NCI-H524 (cell line): ENCODE data around the gene IGIP.

Experiments
- DNase-seq, 2 experiments: peaks; one replicate each; lab custom pipeline; 2025; lab: John Stamatoyannopoulos, UW

The IGIP gene

DNA sequence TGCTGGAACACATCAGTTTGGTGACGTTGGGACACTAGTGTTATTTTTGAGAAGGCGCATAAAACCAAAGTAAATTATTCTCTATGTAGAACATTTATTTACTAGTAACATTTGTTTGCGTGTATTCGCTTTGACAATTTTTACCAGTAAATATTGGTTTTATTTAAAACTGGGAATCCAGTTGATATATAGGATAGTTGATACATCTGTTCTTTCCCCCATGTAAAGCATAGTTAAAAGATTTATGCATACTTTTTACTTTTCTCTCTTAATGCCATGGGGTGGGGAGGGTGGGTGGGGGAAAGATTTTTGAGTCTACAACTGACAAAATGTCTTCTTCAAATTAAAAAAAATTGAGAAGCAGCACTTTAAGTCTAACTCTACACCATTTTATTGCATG is at the start of gene IGIP:
TSS of gene IGIP (plus strand) at position 301 of the 400 bp plus-strand sequence. CDS start 2,540 bp downstream, outside the sequence.
- DNase-seq = no peak

DNA sequence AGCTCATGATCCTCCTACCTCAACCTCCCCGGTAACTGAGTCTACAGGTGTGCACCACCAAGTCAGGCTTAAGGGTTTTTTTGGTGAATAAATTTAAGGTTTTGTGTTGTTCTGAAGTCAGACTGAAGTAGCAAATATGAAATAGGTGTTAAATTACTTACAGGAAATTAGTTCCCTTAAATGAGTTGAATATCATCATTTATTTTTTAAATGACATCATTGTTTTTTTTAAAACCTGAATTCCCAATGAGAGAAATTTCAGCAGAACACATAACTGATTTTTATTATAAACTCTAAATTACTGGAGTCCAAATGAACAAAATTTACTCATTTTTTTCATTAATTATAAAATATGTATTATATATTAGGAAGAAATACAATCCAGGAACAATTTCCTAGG is 49.6 kb upstream of the IGIP start:
- no peak for DNase-seq

GRCh38 chr5:140076788-140077187 is 48.9 kb upstream of the IGIP start:
- DNase-seq = no peak

DNA sequence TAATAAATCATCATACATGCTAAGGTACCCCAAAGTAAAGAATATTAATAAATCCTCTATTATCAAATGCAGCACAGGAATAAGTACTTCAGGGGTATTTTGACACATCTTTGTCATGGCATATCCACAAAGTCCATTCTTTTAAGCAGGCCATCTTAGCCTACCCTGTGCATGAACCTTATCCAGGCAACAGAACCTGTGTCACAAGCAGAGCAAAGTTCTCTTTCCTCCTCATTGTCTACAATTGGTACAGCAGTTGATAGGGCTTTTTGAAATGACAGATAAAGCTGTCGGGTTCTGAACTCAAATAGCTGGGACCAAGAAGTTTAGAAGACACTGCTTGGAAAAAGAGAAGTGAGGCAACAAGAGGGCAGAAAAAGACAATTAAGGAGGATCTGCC is 42.6 kb upstream of the IGIP start:
- DNase-seq = no peak

DNA sequence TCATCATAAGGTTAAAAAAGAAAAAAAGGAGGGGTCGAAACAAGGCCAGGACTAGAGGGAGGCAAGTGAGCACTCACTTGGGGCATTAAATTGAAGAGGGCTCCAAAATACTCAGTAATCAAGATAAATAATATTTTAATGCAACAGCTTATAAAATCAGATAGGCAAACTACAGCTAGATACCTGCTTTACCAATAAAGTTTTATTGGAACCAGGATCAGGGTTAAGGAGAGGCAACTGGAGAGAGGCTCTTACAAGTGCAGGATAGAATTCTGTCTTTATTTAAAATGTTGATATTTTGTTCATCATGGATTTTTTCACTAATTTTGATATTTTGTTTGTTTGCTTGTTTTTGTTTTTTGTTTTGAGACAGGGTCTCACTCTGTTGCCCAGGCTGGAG is 42.1 kb upstream of the IGIP start:
- no peak for DNase-seq

GRCh38 chr5:140084541-140084940 is 41.2 kb upstream of the IGIP start:
- DNase-seq = no peak

DNA sequence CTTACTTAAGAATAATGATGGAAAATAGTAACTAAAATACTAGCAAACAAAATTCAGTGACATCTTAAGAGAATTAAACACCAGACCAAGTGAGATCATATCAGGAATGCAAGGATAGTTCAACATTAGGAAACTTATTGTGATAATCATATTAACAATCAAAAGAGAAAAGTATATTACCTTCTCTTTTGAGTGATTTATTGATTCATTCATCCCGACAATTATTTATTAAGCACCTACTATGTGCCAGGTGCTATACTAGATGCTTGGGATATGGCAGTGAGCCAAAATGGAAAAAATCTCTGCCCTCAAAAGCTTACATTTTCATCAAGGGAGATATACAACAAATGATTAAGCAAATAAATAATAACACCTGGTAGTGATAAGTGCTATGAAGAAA is 35.5 kb upstream of the IGIP start:
- no peak for DNase-seq

DNA sequence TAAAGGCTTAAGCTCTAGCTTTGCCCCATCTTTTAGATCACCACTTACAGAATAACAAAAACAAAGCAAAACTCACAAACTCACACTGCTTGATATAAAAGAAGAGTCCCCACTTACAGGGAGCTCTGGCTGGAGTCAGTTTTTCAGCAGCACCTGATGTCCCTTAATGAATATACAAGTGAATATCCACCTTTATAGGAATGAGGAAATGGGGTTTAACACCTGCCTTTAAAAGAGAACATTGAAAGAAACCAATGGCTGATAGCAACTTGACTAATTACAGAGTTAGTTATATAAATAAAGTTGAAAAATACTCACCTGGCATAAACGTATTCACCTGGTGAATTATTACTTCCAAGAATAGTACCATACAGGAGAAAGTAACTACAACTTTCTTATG is 32.6 kb upstream of the IGIP start:
- no peak for DNase-seq

GRCh38 chr5:140093866-140094265 is 31.9 kb upstream of the IGIP start:
- no peak for DNase-seq

DNA sequence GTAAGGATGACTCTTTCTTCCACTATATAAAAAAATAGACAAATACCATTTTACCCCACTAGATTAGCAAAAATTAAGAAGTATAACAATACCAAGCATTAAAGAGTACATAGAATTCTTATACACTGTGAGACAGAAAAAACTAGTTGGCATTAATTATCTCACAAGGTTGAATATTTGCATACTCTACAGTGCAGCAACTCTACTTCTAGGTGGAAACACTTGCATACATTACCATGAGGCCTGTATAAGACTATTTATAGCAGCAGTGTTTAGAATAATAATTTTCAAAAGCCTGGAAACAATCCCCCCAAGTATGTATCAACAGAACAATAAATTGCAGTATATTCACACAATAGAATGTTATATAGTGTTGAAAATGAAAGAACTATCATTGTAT is 30.8 kb upstream of the IGIP start:
- no peak for DNase-seq

- no peak for DNase-seq
Measured at GRCh38 chr5:140101179-140101578, 24.6 kb upstream of the IGIP start.

- DNase-seq = no peak
Measured at GRCh38 chr5:140103154-140103553, 22.6 kb upstream of the IGIP start.

DNA sequence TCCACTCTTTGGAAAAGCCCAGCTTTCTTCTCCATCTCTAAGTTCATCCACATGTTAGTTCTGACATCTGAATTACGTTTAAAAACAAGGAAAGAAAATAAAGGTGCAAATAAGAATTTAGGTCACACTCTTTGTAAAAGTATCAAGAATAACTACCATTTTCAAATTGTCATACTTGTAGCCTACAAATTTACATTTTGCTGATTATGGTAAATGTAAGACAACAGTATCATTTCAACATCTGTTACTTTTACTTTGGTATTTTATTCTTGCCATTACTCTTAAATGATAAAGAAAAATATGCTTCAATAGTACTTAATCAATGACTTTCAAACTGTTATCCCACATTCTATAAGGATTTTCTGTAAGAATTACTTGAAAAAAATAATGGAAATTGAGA is 21.6 kb upstream of the IGIP start:
- no peak for DNase-seq

DNA sequence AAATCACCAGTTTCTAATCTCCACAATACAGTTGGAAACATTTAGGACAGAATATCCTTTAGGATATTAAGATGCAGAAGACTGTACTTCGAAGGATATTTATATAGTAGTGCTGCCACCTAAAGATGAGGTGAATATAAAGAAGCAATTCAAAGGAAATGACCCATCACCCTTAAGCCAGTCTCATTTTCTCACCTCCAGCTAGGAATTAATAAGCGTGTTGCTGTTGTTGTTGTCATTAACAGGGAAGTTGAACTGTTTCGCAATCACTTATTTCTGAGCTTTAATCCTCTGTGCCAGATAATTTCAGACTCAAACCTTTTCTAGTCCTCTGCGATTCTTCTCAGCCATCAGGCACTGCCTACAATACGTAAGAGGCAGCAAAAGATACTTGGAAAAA is 19.6 kb upstream of the IGIP start:
- DNase-seq = no peak

GRCh38 chr5:140106805-140107311 is 18.9 kb upstream of the IGIP start:
- DNase-seq = no peak

DNA sequence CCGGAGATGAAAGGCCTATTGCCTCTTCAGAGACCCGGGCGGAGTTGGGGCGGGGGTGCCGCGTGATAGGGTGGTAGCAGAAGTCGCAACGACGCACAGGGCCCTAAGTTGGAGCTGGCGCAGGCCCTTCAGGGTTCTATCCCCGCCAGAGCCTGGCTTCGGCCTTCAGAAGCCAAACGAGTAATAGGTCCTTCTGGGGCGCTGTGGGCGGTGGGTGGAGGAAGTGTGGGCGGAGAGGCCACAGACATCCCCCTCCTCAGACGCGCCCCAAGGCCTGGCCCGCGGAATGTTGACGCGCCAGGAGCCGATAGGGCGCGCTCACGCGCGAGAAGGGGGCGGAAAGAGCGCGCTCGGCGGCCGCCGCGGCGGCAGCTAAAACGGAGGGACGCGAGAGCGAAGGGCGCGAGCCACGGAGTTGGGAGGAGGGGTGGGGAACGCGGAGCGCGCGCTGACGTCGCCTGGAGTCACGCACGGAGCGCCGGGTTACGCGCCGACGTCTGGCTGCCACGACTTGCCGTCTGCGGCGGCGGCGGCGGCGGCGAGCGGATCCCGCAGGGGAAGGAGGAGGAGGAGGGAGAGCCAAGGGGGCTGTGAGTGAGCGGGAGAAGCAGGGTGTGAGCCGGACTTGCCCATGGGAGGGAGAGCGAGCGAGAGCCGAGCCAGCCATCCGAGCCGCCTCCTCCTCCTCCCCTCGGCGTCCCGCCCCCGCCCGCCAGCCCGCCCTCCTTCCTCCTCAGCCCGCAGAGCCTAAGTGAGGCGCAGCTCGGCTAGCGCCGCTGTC is 18.2 kb upstream of the IGIP start:
- peak; percentile 89 to 90 for DNase-seq

DNA sequence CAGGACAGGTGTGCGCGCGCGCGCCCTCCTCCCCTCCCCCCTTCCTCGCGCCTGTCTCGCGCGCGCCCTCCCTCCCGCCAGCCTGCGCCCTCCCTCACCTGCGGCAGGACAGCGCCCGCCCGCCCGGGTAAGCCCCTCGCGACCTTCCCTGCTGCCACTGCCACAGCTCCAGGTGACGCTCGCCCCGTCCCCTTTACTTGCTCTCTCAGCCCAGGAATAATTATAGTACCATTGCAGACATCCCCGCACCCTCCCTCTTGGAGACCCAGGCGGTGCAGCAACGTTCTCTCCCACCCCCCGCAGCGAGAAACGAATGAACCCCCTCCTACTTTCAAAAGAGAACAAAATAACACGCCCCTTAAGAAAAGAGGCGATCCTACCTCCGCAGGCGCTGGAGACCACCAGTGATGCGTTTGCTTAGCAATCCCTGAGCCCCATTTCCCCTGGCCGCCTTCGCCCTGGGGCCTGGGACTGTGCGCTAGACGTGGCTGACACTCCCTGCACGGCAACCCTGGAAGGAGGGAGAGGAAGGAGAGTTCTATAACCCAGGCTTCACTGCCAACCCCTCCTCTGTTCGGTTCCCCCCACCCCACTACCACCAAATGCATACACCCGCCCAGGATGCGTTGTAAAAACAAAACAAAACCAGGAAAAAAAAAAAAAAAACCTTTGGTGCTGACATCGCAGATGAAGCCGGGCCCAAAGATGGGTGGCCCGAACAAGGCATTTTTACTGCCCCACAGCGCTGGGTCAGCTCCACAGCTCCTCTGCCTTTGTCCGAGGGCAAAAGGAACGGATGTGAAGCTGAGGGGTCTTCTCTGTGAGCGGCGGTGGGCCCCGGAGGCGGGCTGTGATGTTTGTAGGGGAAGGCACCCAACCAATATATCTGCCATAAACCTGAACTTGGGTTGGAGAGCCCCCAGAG is 17.4 kb upstream of the IGIP start:
- DNase-seq = peak in 1 of 2 experiments; percentile 33

GRCh38 chr5:140109018-140109758 is 16.5 kb upstream of the IGIP start:
- DNase-seq = peak in 1 of 2 experiments; percentile 14

DNA sequence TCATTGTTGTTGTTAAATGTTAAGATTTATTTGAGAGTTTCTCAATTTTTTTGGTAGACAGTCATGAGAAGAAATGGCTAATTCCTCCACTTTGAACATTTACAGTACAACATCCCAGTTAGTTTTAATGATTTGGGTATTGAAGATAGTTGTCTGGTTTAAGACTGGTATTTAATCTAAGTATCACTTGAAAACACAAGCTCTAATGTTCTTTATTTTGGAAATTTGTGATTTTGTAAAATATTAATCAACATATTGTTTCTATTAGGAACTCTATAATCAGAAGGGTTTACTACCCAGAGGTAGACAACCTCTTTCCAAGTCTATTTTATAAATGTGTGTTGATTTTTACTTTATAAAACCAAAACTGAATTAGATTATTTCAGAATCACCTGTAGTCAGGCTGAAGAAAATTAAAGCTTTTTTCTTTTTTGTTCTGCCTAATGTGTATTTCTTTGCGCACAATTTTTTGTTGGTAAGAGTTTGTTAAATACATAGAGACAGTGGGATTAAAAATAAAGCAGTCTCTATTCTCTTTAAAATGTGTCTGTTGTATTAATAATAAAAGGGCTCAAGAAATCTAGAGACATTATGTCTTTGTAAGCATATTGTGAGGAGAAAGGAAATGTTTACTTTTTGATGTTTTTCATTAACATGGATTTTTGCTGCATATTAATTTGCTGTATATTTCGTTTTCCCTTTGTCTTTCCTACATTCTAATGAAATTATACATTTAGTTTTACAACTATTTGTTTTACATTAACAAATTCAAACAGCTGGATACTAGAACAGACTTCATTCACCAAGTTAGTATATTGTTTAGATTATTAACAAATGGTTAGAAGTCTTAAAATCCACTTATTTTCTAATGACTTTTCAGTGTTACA is 15.7 kb upstream of the IGIP start:
- DNase-seq = no peak

DNA sequence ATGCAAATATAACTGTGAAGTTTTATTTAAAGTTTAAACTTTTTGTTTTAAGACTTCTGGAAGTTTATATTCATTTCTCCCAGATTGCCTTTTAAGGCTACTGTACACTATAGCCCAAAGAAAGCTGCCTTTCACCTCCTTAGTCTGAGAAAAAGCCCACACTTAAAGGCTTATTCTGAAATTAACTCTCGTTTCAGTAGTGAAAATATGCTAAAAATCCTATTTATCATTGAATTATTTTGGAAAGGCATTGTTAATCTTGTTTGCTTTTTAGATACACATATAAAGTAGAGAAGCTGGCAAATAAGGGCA is 15.1 kb upstream of the IGIP start:
- DNase-seq = no peak
